NCI-H187 treated with DMSO at 0.1 percent for 48 hours (cell line): ENCODE data around the gene BRAF.
A peak's percentile ranks its signal among the peaks of the same experiment; 100 is the strongest.
"Not testable (repeated sequence)": the region's sequence is repeated elsewhere in the genome, so short reads cannot be mapped to it uniquely, and the experiment has no call there.

Source experiments
- DNase-seq: peaks from one replicate; lab custom pipeline; 2025; lab: John Stamatoyannopoulos, UW

The BRAF gene

GRCh38 chr7:140769852-140770251 is 154.9 kb downstream of the BRAF start:
- no peak for DNase-seq

GRCh38 chr7:140767418-140767817 is 157.3 kb downstream of the BRAF start:
- no peak for DNase-seq

GRCh38 chr7:140765441-140765840 is 159.3 kb downstream of the BRAF start:
- not testable (repeated sequence) for DNase-seq

DNA sequence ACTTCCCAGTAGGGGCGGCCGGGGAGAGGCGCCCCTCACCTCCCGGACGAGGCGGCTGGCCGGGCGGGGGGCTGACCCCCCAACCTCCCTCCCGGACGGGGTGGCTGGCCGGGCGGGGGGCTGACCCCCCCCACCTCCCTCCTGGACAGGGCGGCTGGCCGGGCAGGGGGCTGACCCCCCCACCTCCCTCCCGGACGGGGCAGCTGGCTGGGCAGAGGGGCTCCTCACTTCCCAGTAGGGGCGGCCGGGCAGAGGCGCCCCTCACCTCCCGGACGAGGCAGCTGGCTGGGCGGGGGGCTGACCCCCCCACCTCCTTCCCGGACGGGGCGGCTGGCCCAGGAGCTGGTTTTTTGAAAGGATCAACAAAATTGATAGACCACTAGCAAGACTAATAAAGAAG is 161.6 kb downstream of the BRAF start:
- DNase-seq = not testable (repeated sequence)

DNA sequence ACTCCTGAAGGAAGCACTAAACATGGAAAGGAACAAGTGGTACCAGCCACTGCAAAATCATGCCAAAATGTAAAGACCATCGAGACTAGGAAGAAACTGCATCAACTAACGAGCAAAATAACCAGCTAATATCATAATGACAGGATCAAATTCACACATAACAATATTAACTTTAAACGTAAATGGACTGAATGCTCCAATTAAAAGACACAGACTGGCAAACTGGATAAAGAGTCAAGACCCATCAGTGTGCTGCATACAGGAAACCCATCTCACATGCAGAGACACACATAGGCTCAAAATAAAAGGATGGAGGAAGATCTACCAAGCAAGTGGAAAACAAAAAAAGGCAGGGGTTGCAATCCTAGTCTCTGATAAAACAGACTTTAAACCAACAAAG is 163.4 kb downstream of the BRAF start:
- not testable (repeated sequence) for DNase-seq

GRCh38 chr7:140754506-140754905 is 170.2 kb downstream of the BRAF start:
- DNase-seq = no peak

- DNase-seq = no peak
Measured at GRCh38 chr7:140752533-140752932, 172.2 kb downstream of the BRAF start.

GRCh38 chr7:140746751-140747150 is 178.0 kb downstream of the BRAF start:
- DNase-seq = no peak

DNA sequence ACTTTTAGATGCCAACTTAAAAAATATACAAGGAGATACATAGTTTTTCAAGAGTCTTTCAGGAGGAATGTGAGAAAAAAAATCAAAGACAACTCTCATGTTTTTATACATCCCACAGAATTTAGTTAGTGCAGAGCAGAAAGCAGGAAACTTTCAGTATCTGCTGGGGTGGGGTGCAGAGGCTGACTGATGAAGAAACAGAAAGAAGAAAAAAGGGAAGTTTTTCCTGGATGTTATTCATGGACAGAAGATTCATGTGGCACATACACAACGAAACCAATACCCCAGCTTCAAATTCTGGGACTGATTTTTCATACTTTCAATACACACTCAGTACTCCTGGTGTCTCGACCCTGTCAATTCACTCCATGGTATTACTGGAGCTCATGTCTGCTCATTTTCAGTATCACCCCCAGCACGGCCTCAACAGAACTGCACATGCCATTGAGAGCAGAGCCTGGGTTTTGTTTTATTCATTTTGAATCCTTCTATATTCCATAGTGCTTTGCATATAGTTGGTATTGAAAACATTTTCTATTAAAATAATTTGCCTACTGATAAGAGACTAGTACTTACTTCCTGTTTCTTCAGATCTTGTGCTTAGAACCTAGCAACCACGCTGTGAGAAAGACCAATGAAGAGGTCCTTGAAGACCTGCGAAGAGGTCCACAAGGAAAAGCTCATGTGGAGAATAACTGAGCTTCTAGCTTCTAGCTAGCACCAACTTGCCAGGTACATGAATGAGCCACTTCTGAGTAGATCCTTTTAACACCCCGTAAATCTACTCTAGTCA is 179.3 kb downstream of the BRAF start:
- no peak for DNase-seq

DNA sequence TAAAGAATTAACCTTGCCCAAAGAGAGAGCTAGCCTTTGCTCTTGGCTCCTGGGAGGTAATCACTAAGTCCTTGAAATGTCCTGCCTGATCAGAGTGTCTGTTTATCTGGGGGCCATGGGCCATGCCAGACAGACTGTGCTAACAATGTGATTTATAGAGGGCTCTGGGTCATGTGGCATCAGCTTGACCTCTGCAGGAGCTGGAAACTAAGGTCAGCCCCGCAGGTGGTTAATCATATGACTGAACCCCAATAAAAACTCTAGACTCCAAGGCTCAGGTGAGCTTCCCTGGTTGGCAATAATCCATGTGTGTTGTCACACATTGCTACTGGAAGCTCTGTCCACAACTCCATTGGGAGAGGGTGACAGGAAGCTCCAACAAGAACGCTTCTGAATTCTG is 180.7 kb downstream of the BRAF start:
- DNase-seq = no peak

- not testable (repeated sequence) for DNase-seq
Measured at GRCh38 chr7:140743255-140743654, 181.5 kb downstream of the BRAF start.

DNA sequence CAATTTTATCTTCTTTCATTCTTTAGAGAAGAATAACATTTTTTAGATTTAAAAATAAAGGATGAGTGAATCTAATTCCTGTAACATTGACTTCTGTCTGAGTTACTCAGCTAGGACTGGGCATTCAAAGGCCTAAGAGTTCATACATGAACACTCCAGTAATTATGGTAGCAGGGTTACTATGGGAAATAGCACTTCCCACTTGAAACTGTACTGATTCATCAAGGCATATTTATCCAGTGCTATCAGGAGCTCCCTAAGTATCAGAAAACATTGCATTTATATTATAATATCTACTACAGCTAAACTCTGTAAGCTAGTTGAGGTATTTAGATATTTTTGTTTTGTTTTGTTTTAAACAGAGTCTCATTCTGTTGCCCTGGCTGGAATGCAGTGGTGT is 186.4 kb downstream of the BRAF start:
- no peak for DNase-seq

- DNase-seq = no peak
Measured at GRCh38 chr7:140734729-140735128, 190.0 kb downstream of the BRAF start.

- DNase-seq = no peak
Measured at GRCh38 chr7:140734096-140734495, 190.6 kb downstream of the BRAF start.

GRCh38 chr7:140732416-140732815 is 192.3 kb downstream of the BRAF start:
- peak; percentile 57 for DNase-seq

DNA sequence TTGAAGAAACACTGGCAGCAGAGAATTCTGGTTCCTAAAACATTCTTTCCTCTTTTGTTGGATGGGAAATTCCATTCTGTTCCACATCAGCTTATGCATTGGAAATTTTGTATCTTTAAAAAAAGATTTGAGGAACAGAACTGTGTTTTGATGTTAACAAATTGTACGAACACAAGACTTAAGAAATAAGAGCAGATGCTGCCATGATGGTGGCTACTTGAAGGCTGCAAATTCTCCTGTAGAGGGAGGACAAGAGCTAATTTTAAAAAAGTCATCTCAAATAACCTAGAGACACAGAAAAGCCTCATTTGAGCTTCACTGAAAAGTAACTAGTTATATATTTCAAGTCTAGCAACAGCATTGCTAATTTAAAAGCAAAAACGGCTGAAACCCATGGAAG is 198.4 kb downstream of the BRAF start:
- no peak for DNase-seq

- DNase-seq = no peak
Measured at GRCh38 chr7:140724706-140725105, 200.0 kb downstream of the BRAF start.

DNA sequence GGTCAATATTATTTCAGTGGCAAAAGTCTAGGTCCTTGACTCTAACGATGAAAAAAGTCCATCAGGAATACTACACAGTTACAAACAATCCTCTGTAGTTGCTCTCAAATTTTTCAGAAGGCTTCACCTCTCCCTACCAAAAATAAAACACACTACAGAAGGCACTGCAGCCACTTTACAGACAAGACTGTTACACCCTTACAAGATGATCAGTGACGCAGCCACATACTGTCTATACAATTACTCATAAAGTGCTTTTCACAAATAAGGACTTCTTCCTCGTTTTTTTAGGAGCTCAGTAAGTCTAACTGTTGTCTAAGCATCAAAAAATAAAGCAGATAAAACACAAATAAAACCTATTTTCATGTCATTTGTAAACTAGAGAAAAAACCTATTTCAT is 201.2 kb downstream of the BRAF start:
- DNase-seq = no peak

DNA sequence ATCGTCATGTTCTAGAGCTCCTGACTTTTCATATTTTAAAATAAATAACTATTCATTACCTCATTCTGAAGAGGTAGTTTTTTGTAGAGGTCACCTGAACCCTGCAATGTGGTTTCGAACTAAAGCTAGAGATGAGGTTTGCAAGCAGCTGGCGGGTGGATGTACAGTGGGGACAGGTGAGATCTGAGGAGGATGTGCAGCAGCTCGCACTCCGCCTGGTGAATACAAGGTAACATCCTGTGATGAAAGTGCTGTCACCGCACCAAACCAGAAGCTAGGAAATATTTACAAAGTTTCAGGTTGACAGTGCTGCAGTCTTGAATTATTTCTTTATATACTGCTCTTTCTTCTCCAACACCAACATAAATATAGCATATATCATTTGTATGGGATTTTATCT is 201.7 kb downstream of the BRAF start:
- DNase-seq = no peak

DNA sequence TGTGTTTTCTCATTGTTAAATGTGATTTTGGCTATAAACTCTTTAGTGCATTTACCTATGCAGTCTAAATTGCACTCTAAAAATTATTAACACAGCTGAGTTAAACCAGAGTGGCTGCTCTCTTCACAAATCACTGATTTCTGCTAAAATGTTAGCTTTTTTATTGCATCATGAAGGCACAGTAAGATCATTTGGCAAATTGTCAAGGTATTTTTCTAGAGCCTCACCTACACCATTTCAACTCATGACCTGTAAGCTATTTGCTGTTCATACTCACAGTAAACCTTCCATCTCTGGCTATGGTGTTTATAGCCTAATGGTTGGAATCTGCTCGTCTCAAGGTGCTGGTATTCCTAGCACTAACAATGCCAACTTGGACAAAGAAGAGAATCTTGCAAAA is 202.5 kb downstream of the BRAF start:
- DNase-seq = no peak

DNA sequence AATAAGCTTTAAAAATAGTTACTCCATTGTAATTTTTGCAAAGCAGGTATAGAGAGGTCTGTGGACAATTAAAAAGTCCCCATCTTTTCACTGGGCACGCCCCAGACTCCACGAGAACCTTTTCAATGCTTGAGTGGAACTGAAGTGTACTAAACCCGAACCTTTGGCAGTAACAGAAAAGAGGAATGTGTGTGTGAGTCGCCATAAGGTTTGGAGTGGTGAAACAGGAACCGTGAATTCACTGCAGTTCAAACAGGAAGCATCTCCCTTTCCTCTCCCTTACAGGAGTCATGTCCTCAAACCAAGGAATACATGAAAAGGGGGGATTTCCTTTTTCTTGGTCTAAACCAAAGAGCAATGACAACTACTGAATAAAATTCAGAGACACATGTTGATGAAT is 205.0 kb downstream of the BRAF start:
- peak; percentile 91 for DNase-seq

GRCh38 chr7:140714331-140715040 is 210.2 kb downstream of the BRAF start:
- no peak for DNase-seq

DNA sequence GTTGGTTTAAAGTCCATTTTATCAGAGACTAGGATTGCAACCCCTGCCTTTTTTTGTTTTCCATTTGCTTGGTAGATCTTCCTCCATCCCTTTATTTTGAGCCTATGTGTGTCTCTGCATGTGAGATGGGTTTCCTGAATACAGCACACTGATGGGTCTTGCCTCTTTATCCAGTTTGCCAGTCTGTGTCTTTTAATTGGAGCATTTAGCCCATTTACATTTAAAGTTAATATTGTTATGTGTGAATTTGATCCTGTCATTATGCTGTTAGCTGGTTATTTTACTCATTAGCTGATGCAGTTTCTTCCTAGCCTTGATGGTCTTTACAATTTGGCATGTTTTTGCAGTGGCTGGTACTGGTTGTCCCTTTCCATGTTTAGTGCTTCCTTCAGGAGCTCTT is 212.3 kb downstream of the BRAF start:
- DNase-seq = not testable (repeated sequence)

GRCh38 chr7:140708764-140709163 is 216.0 kb downstream of the BRAF start:
- DNase-seq = not testable (repeated sequence)
